Activated CD4-positive, CD25-positive, alpha-beta regulatory T cell treated with anti-CD3 and anti-CD28 coated beads, Interleukin-2, amount 50 U/mL, for 16 hours (primary cell): ENCODE results near the gene GPR35.

Experiments
- DNase-seq: peaks from one replicate; pipeline ENCODE4 v3.0.0-alpha.2; 2020; ENCODE audit warnings: low read depth, low spot score

GPR35 gene

GRCh38 chr2:240637901-240638345 lies 12.6 kb downstream of the GPR35 start:
- DNase-seq, result no peak

DNA sequence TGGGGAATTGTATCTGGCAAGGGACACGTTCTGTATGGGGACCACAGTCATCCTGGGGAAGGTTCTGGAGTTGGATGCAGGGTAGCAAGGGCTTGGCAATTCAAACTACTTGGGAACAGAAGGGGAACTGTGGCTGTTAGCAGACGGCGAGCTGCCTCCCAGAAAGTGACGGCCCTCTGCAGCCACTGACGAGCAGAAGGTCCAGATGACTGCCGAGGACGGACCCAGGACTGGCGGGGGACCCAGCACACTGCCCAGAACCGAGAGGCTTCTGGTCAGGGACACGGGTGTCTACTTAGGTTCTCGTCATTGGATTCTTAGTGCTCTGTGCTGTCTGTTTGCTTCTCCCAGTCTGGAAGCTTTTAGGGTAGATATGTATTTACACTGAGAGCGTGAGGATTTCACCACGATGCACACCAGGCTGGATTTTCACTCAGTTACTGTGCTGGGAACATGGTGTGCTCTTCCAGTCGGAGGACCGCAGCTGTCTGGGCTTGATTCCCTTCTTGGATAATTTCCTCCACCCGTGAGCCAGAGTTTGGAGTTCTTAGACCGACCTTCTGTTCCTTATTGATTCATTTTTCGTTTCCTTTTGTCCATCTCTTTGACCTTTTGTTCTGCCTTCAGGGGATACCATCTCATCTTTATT lies 13.4 kb downstream of the GPR35 start:
- no peak for DNase-seq

DNA sequence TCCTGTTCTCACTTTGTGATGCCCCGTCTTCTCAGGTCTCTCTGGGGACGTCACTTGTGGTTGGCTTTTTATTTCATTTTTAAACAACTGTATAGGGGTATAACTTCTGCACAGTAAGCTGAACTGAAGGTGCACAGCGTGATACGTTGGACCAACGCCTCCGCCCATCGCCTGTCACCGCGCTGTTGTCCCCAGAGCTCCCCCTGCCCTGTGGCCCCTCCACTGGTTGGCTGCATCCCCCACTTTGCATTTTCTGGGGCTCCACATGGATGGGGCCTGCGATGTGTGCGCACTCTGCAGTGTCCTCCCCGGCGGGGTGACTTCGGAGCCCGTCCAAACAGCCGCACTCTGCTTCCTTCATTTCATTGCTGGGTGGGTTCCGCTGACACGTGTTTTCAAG lies 14.3 kb downstream of the GPR35 start:
- DNase-seq, result no peak

- no peak for DNase-seq
These were observed 15.7 kb downstream of the GPR35 start for GRCh38 chr2:240640939-240641338.

DNA sequence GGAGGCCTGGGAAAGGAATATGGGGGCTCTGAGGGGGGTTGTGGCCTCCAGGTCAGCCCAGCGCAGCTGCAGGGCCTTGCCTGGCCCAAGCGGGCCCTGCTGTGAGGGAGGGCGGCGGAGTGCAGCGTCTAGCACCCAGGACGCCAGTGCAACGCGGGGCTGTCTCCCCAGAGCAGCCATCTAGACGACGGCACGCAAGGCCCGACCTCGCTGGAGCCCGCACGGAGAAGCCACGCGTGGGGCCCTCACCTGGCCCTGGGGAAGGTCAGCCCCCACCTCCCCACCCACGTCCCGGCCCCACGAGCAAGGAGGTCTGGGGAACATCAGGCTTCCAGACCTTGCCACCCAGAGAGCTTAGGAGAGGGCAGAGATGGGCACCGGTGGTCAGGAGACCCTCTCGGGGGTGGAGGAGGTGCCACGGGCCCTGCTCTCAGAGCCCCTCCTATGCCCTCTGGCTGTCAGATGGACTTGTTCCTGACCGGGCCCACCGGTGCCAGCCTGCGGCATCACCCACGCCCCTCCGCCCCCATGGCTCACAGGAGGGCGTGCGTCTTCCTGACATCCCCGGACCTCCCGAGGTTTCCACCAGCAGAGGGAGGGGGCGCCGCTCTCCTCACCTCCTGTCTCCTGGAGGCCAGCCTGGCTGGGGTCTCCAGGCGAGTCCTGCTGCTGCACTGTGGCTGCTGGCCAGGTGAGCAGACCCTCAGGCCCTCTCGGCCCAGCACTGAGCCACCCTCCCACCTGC lies 17.0 kb downstream of the GPR35 start:
- DNase-seq, result no peak

- DNase-seq, result no peak
These were observed 17.5 kb downstream of the GPR35 start for GRCh38 chr2:240642806-240643092.

GRCh38 chr2:240643093-240643810 lies 18.0 kb downstream of the GPR35 start:
- no peak for DNase-seq

DNA sequence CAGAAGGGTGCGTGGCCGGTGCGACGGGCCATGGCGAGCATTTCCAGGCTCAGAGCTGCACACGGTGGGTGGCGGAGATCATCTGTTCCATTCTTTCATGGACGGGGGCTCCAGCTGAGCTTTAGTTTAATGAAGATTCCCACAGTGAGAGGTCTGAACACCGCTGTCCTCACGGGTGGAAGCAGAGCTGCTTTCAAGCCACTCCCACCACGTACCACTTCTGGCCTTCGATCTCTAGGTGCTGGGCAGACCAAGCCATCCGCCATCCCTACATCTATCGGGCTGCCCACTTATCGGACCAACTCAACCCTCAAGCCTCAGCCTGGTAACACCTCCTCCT lies 18.5 kb downstream of the GPR35 start:
- no peak for DNase-seq

- DNase-seq, result no peak
These were observed 18.9 kb downstream of the GPR35 start for GRCh38 chr2:240644171-240644651.

- no peak for DNase-seq
These were observed 19.6 kb downstream of the GPR35 start for GRCh38 chr2:240644859-240645301.

GRCh38 chr2:240645346-240645745 lies 20.1 kb downstream of the GPR35 start:
- no peak for DNase-seq

DNA sequence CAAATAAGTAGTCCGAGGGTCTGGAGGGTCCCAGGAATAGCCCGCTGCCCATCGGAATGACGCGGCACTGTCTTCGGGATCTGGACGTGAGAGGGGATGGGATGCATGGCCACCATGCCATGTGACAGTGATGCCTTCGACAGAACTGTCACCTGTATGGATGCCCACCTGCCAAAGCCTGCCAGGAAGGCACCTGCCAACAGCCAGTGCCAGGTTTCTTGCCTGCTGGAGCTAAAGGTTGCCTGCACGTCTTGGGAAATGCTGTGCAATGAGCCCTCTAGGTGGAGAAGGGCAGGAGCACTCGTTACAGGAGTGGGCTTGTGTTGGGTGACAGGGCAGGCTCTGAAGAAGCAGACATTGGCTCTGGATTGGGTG lies 20.5 kb downstream of the GPR35 start:
- no peak for DNase-seq

GRCh38 chr2:240646176-240646899 lies 21.1 kb downstream of the GPR35 start:
- no peak for DNase-seq

DNA sequence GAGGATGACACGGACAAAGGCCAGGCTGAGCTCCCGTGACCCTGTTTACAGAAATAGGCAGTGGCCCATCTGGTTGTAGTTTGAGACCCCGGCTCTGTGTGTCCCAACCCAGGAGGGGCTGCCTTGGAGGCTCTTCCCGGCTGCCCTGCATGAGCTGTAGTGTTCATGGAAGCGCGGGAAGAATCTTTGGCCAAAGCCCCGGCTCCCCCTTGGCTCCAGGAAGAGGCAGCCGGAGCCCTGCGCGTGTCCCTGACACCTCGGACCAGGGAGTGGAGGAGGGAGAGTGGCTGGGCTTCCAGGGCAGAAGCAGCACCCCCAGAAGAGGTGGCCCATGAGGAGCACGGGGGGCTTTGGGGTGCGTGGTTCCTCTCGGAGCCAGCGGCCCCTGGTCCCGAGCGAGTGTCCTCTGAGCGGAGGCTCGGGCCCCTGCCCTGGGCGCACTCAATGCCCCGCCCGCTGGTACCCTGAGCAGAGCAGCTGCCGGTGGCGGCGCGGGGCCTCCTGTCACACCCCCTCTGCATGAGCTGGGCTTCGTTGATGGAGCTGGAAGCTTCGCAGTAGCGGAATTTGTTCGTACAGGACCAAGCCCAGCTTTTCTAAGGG lies 21.7 kb downstream of the GPR35 start:
- no peak for DNase-seq

DNA sequence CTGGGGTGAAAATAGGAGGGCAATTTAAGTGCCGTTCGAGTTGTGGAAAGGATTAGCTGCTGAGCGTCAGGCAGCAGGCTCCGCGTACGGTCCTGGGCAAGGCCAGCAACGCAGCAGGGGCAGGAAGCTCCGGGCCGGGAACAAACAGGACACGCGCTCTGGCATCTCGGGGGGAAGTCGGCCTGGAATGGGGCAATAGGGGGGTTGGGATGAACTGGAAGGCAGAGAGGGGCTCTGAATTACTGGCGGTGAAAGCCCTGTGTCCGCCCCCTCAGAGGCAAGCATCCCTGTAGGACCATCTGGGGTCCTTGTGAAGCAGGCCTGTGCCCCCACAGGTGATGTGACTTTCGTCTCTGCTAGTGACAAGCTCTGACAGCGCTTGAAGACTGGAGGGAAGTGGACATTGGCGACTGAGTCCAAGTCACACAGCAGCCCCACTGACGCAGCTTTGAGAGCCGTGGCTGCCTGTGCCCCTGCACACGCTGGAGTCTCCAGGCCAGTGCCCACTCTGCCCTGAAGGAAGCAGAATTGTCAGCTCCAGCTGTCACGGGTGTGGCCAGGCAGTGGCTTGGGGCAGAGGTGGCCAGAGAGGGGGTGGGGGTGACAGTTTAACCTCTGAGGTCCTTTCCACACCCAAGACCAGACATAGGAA lies 22.3 kb downstream of the GPR35 start:
- no peak for DNase-seq

- no peak for DNase-seq
These were observed 22.9 kb downstream of the GPR35 start for GRCh38 chr2:240648155-240648649.

- no peak for DNase-seq
These were observed 23.5 kb downstream of the GPR35 start for GRCh38 chr2:240648650-240649275.

GRCh38 chr2:240649331-240649730 lies 24.1 kb downstream of the GPR35 start:
- DNase-seq, result no peak

GRCh38 chr2:240650254-240650965 lies 25.1 kb downstream of the GPR35 start:
- no peak for DNase-seq

- no peak for DNase-seq
These were observed 25.9 kb downstream of the GPR35 start for GRCh38 chr2:240651185-240651584.
